SJSA1 (cell line): ENCODE data around the gene RASA3. TPM values are rescaled to one million over a fixed set of nuclear protein-coding genes. Genes with fewer than 3 reads are reported as not detected.

Experiments used
- DNase-seq, 2 experiments: peaks; one replicate each; pipeline ENCODE4 v3.0.0-alpha.2; 2015 to 2020; ENCODE audit warnings: low spot score in 2 of 2, low read depth in 1 of 2
- H3K27ac ChIP-seq: fragments of 250-450 bp; sonication (Bioruptor Pico); 2 replicates; pipeline ENCODE4 v1.5.1; 2020; ENCODE audit warnings: mild to moderate bottlenecking, moderate library complexity
- H3K27me3 ChIP-seq: fragments of 250-450 bp; sonication (Bioruptor Pico); replicated peaks from 2 replicates; pipeline ENCODE4 v1.5.1; 2020; ENCODE audit warnings: mild to moderate bottlenecking, moderate library complexity
- H3K36me3 ChIP-seq: fragments of 250-450 bp; sonication (Bioruptor Pico); 2 replicates; pipeline ENCODE4 v1.5.1; 2020; ENCODE audit warnings: mild to moderate bottlenecking
- H3K4me1 ChIP-seq: fragments of 250-450 bp; sonication (Bioruptor Pico); replicated peaks from 2 replicates; pipeline ENCODE4 v1.6.1; 2021; ENCODE audit warnings: mild to moderate bottlenecking
- H3K4me3 ChIP-seq: fragments of 250-450 bp; sonication (Bioruptor Pico); 2 replicates; pipeline ENCODE4 v1.5.1; 2020; ENCODE audit warnings: mild to moderate bottlenecking
- H3K9me3 ChIP-seq: fragments of 250-450 bp; sonication (Bioruptor Pico); replicated peaks from 2 replicates; pipeline ENCODE4 v1.5.1; 2020; ENCODE audit warnings: mild to moderate bottlenecking
- total RNA-seq: library from RNA; depleted of rRNA; stranded (reverse); fragments of >200 nt; shearing (Covaris generic); gene quantifications from 2 replicates; pipeline ENCODE4 v1.2.3, GENCODE V29; 2014

Gene RASA3
- total RNA-seq, 1 experiment from 2014 or later: 19.8 TPM

- no peak within 1 kb of the TSS for H3K4me3 ChIP-seq
- no peaks in the 10 kb centered on the region for H3K9me3 ChIP-seq
- H3K4me1 ChIP-seq: peaks cover 12% of the 10 kb centered on the region
- no peaks in the 10 kb centered on the region for H3K27me3 ChIP-seq
- DNase-seq: no peak
- H3K27ac ChIP-seq: no peak within 1 kb of the TSS
- peaks cover 32% of the 10 kb centered on the region for H3K36me3 ChIP-seq
Observed at GRCh38 chr13:113973218-113974164, 158.9 kb downstream of the RASA3 start, which contains the start of gene C13orf46. TSS of gene C13orf46 (minus strand) at chr13:113974076. CDS start at chr13:113973997, 79 bp downstream.

GRCh38 chr13:113972451-113973217 is 159.8 kb downstream of the RASA3 start:
- DNase-seq: no peak
- no peak overlapping the region for H3K4me3 ChIP-seq
- peaks cover 32% of the 10 kb centered on the region for H3K36me3 ChIP-seq

GRCh38 chr13:113971471-113972231 is 160.8 kb downstream of the RASA3 start:
- Histone ChIP-seq H3K9me3 (no peaks in the 10 kb centered on the region), H3K36me3 (peaks cover 28% of the 10 kb centered on the region), H3K27ac (no peak overlapping the region), H3K4me3 (no peak overlapping the region), H3K4me1 (peaks cover 3% of the 10 kb centered on the region), H3K27me3 (no peaks in the 10 kb centered on the region)
- DNase-seq: no peak

More at GRCh38 chr13:113972451-113973217, 159.8 kb downstream of the RASA3 start:
- Histone ChIP-seq H3K27me3 (no peaks in the 10 kb centered on the region), H3K4me1 (peaks cover 12% of the 10 kb centered on the region), H3K27ac (no peak overlapping the region), H3K9me3 (no peaks in the 10 kb centered on the region)

GRCh38 chr13:113970810-113971470 is 161.5 kb downstream of the RASA3 start:
- Histone ChIP-seq H3K4me3 (no peak overlapping the region), H3K27ac (no peak overlapping the region), H3K36me3 (peaks cover 33% of the 10 kb centered on the region), H3K9me3 (no peaks in the 10 kb centered on the region), H3K4me1 (no peaks in the 10 kb centered on the region), H3K27me3 (no peaks in the 10 kb centered on the region)
- DNase-seq: no peak

- H3K27me3 ChIP-seq: no peaks in the 10 kb centered on the region
- no peak overlapping the region for H3K4me3 ChIP-seq
- H3K9me3 ChIP-seq: no peaks in the 10 kb centered on the region
- peaks cover 25% of the 10 kb centered on the region for H3K36me3 ChIP-seq
- H3K27ac ChIP-seq: no peak overlapping the region
- no peak for DNase-seq
- no peaks in the 10 kb centered on the region for H3K4me1 ChIP-seq
Observed at GRCh38 chr13:113969973-113970611, 162.3 kb downstream of the RASA3 start.

GRCh38 chr13:113969311-113969972 is 163.0 kb downstream of the RASA3 start:
- Histone ChIP-seq H3K4me1 (no peaks in the 10 kb centered on the region), H3K4me3 (no peak overlapping the region), H3K27me3 (no peaks in the 10 kb centered on the region), H3K27ac (no peak overlapping the region), H3K36me3 (peaks cover 21% of the 10 kb centered on the region), H3K9me3 (no peaks in the 10 kb centered on the region)
- no peak for DNase-seq

GRCh38 chr13:113968463-113969310 is 163.7 kb downstream of the RASA3 start:
- Histone ChIP-seq H3K4me3 (no peak overlapping the region), H3K9me3 (no peaks in the 10 kb centered on the region), H3K4me1 (no peaks in the 10 kb centered on the region), H3K27ac (no peak overlapping the region), H3K36me3 (peaks cover 19% of the 10 kb centered on the region), H3K27me3 (no peaks in the 10 kb centered on the region)
- no peak for DNase-seq

- H3K36me3 ChIP-seq: peaks cover 11% of the 10 kb centered on the region; the same call in 1 of the 2 replicates
- H3K4me1 ChIP-seq: no peaks in the 10 kb centered on the region
- no peaks in the 10 kb centered on the region for H3K9me3 ChIP-seq
- H3K27ac ChIP-seq: no peak overlapping the region
- H3K27me3 ChIP-seq: no peaks in the 10 kb centered on the region
- no peak for DNase-seq
- H3K4me3 ChIP-seq: no peak overlapping the region
Observed at GRCh38 chr13:113967729-113968462, 164.5 kb downstream of the RASA3 start.

- no peaks in the 10 kb centered on the region for H3K4me1 ChIP-seq
- no peaks in the 10 kb centered on the region for H3K9me3 ChIP-seq
- peaks cover 7% of the 10 kb centered on the region; the same call in 1 of the 2 replicates for H3K36me3 ChIP-seq
- no peak overlapping the region for H3K4me3 ChIP-seq
- no peak for DNase-seq
- H3K27me3 ChIP-seq: no peaks in the 10 kb centered on the region
- H3K27ac ChIP-seq: no peak overlapping the region
Observed at GRCh38 chr13:113967206-113967720, 165.2 kb downstream of the RASA3 start.

GRCh38 chr13:113965968-113966884 is 166.2 kb downstream of the RASA3 start:
- H3K9me3 ChIP-seq: no peaks in the 10 kb centered on the region
- no peaks in the 10 kb centered on the region for H3K4me1 ChIP-seq
- no peak for DNase-seq
- H3K27me3 ChIP-seq: no peaks in the 10 kb centered on the region
- H3K36me3 ChIP-seq: peaks cover 7% of the 10 kb centered on the region; the same call in 1 of the 2 replicates
- H3K4me3 ChIP-seq: no peak overlapping the region
- no peak overlapping the region for H3K27ac ChIP-seq
